Measurements from ENCODE around the gene AXIN1.
"Not testable (repeated sequence)": the region's sequence is repeated elsewhere in the genome, so short reads cannot be mapped to it uniquely, and the experiment has no call there.

AXIN1 gene

DNA sequence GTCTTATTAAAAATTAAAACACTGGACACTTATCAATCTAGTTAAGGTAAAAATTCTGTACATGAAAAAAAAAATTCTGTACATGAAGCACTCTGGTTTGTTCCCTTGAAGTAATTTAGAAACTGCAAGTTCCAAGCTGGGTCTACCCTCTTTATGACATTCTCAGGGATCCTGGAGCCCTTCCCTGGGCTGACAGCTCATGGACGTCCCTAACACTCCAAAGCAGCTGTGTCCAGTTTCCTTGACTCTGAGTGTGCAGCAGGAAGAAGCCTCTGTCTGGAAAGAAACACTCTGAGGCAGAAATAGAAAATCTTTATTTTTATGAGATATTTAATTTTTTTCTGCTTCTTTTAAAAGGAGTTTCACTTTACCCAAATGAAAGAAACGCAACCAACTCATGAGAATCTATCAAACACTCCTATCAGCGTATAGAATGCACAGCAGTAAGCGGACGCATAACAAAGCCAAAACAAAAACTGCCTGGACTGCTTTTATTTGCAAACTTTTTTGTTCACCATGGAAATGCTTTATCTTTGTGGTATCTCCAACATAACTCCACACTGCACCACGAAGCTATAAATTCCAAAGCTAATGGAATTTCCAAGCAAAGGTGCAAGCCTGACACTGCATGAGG lies 21.2 kb downstream of the AXIN1 start:
- DNase-seq (ENCODE audit: low read depth) = not testable (repeated sequence)

- DNase-seq (ENCODE audit: low read depth) = no peak
Measured at GRCh38 chr16:330741-331140, 21.8 kb downstream of the AXIN1 start.

GRCh38 chr16:325375-326145 lies 27.0 kb downstream of the AXIN1 start:
- DNase-seq (ENCODE audit: low read depth) = no peak

DNA sequence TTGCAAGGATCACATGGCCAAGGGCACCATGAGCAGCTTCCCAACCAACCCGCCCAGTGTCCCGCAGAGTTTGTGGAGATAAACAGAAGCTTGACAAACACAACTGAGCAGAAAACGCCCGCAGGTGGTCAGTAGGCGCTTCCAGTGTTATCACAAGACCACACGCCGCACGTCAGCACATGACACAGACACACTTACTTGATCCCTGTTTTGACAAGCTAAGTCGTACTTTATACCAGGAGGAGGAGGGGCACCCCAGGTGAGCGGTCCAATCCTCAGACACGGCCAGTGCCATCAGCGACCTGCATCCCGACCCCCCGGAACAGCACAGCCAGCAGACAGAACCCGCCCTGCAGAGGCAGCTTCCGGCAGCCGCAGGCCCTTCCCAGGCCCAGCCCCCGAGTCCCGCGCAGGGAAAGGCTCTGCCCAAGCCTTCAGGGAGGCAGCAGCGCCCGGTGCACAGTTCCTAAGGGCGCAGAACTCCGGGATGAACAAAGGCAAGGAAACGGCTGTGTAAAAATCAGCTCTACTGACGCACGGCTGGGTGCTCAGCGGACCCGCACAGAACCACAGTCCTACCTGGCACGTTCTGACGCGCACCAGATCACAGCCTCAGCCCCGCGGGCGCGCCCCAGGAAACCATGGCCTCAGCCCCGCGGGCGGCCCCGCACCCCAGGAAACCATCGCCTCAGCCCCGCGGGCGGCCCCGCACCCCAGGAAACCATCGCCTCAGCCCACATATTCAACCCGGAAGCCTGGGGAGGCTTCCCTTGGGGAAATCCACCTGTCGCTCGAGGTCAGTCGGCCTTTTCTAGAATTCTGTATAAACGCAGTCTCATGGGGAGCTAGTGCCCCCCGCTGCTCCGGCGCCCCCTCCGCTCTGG lies 27.8 kb downstream of the AXIN1 start:
- peak; percentile 15 for DNase-seq (ENCODE audit: low read depth)

- DNase-seq (ENCODE audit: low read depth) = no peak
Measured at GRCh38 chr16:324201-324450, 28.4 kb downstream of the AXIN1 start.

DNA sequence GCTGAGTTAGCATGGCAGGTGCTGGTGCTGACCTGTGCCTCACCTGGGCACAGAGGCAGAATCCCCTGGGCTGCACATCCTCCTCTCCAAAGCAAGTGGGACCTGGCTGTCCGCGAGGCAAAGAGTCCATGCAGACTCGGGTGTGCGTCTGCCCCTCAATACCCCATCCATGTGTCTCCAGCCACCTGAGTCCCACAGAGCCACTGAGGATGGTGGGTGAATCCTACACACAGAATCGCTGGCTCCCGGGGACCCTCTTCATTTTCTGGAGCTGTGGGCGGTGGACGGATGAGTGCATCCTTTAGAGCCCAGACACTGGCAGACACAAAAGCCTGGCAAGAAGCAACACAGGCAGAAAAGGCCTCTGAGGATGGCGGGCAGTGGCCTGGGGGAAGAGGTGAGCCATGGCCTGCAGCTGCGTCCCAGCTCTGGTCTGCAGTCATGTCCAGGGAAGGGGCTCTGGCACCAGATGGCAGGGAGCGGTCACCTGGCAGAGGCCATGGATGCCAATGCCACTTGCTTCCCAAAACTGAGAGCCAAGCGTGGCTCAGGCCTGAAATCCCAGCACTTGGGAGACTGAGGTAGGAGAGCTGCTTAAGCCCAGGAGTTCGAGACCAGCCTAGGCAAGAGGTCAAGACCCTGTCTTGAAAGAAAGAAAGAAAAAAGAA lies 29.9 kb downstream of the AXIN1 start:
- no peak for DNase-seq (ENCODE audit: low read depth)

DNA sequence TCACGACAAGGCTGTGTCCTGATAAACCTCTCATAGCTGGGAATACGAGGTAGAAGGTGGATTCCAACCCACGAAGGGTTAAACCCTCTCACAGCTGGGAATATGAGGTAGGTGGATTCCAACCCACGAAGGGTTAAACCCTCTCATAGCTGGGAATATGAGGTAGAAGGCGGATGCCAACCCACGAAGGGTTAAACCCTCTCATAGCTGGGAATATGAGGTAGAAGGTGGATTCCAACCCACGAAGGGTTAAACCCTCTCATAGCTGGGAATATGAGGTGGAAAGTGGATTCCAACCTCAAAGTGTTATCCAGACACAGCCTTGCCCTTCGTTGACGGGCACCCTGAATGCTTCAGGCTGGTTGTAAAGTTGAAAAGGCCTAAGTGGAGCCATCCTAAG lies 31.0 kb downstream of the AXIN1 start:
- no peak for DNase-seq (ENCODE audit: low read depth)

DNA sequence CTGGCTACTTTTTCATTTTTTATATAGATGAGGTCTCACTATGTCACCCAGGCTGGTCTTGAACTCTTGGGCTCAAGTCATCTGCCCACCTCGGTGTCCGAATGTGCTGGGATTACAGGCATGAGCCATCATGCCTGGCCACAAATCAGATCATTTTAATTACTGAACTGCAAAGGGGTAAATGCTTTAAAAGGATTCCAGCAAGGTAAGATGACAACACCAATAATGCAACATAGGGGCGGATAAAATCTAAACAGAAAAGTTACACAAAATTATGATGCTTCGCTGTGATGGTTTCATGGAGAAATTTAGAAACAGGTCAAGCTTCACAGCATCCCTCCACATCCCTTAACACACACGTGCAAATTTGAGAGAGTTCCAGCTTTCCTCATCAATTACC lies 32.3 kb downstream of the AXIN1 start:
- no peak for DNase-seq (ENCODE audit: low read depth)

DNA sequence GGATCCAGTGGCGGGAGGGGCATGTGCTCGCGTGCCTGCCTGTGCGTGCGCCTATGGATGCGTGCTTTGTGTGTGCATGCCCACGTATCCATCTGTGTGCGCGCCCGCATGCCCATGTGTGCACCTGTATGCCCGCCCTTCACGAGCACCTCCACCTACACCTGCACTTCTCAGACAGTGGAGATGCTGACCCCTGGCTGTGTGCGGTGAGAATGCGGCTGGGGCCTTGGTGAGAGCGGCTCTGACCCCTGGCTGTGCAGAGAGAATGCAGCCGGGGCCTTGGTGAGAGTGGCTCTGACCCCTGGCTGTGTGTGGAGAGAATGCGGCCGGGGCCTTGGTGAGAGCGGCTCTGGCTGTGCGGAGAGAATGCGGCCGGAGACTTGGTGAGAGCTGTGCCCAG lies 33.9 kb downstream of the AXIN1 start:
- no peak for DNase-seq (ENCODE audit: low read depth)

GRCh38 chr16:317583-317982 lies 34.9 kb downstream of the AXIN1 start:
- DNase-seq (ENCODE audit: low read depth) = no peak

GRCh38 chr16:316741-317464 lies 35.6 kb downstream of the AXIN1 start:
- DNase-seq (ENCODE audit: low read depth) = no peak

DNA sequence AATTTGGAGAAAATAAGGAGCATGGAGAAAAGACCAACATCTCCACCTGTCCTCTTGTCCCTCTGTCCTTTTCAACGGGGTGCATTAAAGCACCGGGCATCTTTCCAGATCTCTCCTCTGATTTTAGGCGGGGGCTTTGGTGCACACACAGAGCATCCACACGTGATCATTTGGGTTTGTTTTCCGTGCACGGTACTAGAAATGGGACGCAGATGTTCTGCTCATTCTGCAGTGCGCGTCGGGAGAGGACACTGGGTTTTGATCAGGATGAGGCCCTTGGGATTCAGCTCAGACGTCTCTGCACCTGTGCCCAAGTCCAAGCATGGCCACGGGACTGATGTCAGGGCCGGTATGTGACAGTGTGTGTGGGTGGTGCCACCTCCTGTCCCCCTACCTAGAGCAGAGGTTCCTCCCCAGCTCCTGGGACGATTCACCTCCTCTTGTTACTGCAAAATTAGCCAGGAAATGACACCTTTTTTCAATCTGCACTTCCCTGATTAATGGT lies 37.7 kb downstream of the AXIN1 start:
- DNase-seq (ENCODE audit: low read depth) = no peak

DNA sequence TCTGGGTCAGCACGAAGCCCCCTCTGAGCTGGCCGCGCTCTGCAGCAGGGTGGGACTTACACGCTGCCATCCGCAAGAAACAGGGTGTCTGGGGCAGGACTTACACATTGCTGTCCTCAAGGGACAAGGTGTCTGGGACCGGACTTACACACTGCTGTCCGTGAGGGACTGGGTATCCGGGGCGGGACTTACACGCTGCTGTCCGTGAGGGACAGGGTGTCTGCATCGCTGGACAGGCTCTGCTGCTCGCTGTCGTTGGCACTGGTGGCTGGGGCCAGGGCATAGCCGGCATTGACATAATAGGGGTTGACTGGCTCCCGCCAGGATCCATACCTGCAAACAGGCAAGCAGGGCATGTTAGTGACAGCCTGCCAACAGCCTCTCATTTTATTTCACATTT lies 38.2 kb downstream of the AXIN1 start:
- DNase-seq (ENCODE audit: low read depth) = no peak

DNA sequence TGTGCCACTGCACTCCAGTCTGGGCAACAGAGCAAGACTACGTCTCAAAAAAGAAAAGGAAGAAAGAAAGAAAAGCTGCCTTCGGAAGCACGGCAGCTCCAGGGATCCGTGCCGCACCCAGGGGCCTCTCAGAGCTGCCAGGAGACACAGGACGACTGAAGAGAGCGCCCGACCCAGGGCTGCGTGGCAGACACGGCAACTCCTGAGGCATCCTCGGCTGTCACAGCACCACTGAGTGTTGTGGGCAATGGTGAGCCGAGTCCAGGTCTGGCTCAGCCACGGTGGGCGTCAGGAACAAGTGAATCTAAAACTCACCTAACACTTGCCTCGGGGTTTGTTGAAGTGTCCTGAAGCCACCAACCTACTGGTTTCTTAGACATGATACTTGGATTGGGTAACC lies 40.8 kb downstream of the AXIN1 start:
- DNase-seq (ENCODE audit: low read depth) = no peak

GRCh38 chr16:309476-309875 lies 43.0 kb downstream of the AXIN1 start:
- DNase-seq (ENCODE audit: low read depth) = no peak

DNA sequence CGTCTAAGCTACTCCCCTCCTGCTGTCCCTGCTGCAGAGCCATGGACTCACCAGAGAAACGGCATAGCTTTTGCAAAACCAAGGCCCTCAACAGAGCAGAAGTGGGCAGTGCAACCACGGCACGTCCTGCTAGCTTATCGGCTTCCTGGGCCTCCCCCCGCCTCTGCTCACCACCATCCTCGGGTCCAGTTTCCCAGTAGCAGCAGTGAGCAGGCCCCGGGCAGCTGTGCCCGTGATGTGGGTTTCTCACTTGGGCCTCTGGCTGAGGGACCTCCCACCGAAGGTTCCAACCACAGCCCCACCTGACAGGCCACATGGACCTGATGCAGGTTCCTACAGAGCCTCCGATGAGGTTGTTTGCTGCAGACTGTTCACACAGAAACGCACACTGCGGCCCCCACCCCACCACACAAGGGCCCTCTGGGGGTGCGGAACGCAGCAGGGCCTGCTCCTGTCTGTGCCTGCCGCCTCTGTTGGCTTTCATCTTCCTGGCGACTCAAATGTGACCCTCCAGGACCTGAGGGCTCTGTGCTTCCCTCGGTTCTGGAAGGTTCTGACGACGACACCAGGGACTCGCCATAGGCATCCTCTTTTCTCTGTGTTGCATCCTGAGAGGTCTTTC lies 44.7 kb downstream of the AXIN1 start:
- DNase-seq (ENCODE audit: low read depth) = no peak

- no peak for DNase-seq (ENCODE audit: low read depth)
Measured at GRCh38 chr16:306911-307370, 45.6 kb downstream of the AXIN1 start.

- no peak for DNase-seq (ENCODE audit: low read depth)
Measured at GRCh38 chr16:305916-306626, 46.5 kb downstream of the AXIN1 start.

- DNase-seq (ENCODE audit: low read depth) = no peak
Measured at GRCh38 chr16:303760-304505, 48.6 kb downstream of the AXIN1 start.

GRCh38 chr16:301950-302349 lies 50.6 kb downstream of the AXIN1 start:
- DNase-seq (ENCODE audit: low read depth) = no peak

Data from stimulated activated CD4-positive, alpha-beta T cell treated with anti-CD3 and anti-CD28 coated beads, Interleukin-2, amount 100 ng/mL, for 4 hours (primary cell).